HepG2 (cell line): ENCODE measurements around the gene RHBG. TPM values are rescaled to one million over a fixed set of nuclear protein-coding genes. Genes with fewer than 3 reads are reported as not detected.

Experiments used
- CENPX ChIP-seq: sonication (generic); formaldehyde crosslinking; IDR thresholded peaks from 2 replicates; pipeline ENCODE4 v1.9.0; 2021; ENCODE audit warnings: mild to moderate bottlenecking, missing genetic modification reagents, moderate library complexity
- DR1 ChIP-seq: sonication (generic); formaldehyde crosslinking; IDR thresholded peaks from 2 replicates; pipeline ENCODE4 v1.8.0; 2021; ENCODE audit warnings: mild to moderate bottlenecking, missing genetic modification reagents, inconsistent platforms
- ELF3 ChIP-seq: IDR thresholded peaks from 2 replicates; pipeline ENCODE4 v1.6.1; 2016; ENCODE audit warnings: missing genetic modification reagents, missing compliant biosample characterization
- FOSL1 ChIP-seq: sonication (generic); formaldehyde crosslinking; IDR thresholded peaks from 2 replicates; pipeline ENCODE4 v1.9.0; 2021; ENCODE audit warnings: missing genetic modification reagents, borderline replicate concordance
- GABPA ChIP-seq, 2 experiments: IDR thresholded peaks; 2 replicates each; pipeline ENCODE4 v1.6.1; 2011 to 2016; ENCODE audit warnings: low read depth in 2 of 2, low read length in 1 of 2, missing biosample characterization in 1 of 2, missing genetic modification characterization in 1 of 2
- IRF2 ChIP-seq: IDR thresholded peaks from 2 replicates; pipeline ENCODE4 v1.6.1; 2018; ENCODE audit warnings: missing genetic modification reagents, missing compliant biosample characterization
- KDM3A ChIP-seq: IDR thresholded peaks from 2 replicates; pipeline ENCODE4 v1.6.1; 2018; ENCODE audit warnings: low read depth, missing compliant biosample characterization
- KMT2A ChIP-seq: sonication (generic); formaldehyde crosslinking; IDR thresholded peaks from 2 replicates; pipeline ENCODE4 v1.4.0; 2020; ENCODE audit warnings: missing genetic modification reagents
- MAZ ChIP-seq, 2 experiments: sonication (generic) in 1 of 2; formaldehyde crosslinking in 1 of 2; IDR thresholded peaks; 2 replicates each; pipeline versions ENCODE4 v1.5.0 to v1.6.1; 2012 to 2020; ENCODE audit warnings: low read depth in 2 of 2, mild to moderate bottlenecking in 2 of 2, borderline replicate concordance in 1 of 2, improper control_type of control experiment in 1 of 2, low read length in 1 of 2, missing genetic modification reagents in 1 of 2, moderate library complexity in 1 of 2
- NBN ChIP-seq: fragments of 450-650 bp; conservative IDR thresholded peaks from 2 replicates; pipeline ENCODE4 v1.6.1; 2017
- NFE2 ChIP-seq: sonication (generic); formaldehyde crosslinking; IDR thresholded peaks from 2 replicates; pipeline ENCODE4 v1.4.0; 2020; ENCODE audit warnings: missing genetic modification reagents
- SOX13 ChIP-seq, 3 experiments: fragments of 450-650 bp in 1 of 3; sonication (generic) in 1 of 3; formaldehyde crosslinking in 1 of 3; IDR thresholded peaks in 2 of 3; conservative IDR thresholded peaks in 1 of 3; 2 replicates each; pipeline versions ENCODE4 v1.5.0 to v1.6.1; 2016 to 2020; ENCODE audit warnings: antibody characterized with exemption in 1 of 3, mild to moderate bottlenecking in 1 of 3, missing compliant biosample characterization in 1 of 3, missing genetic modification reagents in 1 of 3, moderate library complexity in 1 of 3
- TBX2 ChIP-seq: sonication (generic); formaldehyde crosslinking; IDR thresholded peaks from 2 replicates; pipeline ENCODE4 v1.5.0; 2020; ENCODE audit warnings: missing genetic modification reagents, mild to moderate bottlenecking, borderline replicate concordance
- TOE1 ChIP-seq: sonication (generic); formaldehyde crosslinking; IDR thresholded peaks from 2 replicates; pipeline ENCODE4 v1.4.0; 2020; ENCODE audit warnings: mild to moderate bottlenecking, missing genetic modification reagents
- YY1 ChIP-seq: IDR thresholded peaks from 2 replicates; pipeline ENCODE4 v1.6.1; 2011; ENCODE audit warnings: low read length, low read depth, moderate library complexity, mild to moderate bottlenecking; ENCODE audit not compliant: insufficient read depth, insufficient replicate concordance
- ZBTB7B ChIP-seq: sonication (generic); formaldehyde crosslinking; IDR thresholded peaks from 2 replicates; pipeline ENCODE4 v1.4.0; 2020; ENCODE audit warnings: missing genetic modification reagents
- ZNF230 ChIP-seq: sonication (generic); formaldehyde crosslinking; IDR thresholded peaks from 2 replicates; pipeline ENCODE4 v1.4.0; 2020; ENCODE audit warnings: mild to moderate bottlenecking, missing genetic modification reagents
- ZNF335 ChIP-seq: sonication (generic); formaldehyde crosslinking; IDR thresholded peaks from 2 replicates; pipeline ENCODE4 v1.4.0; 2020; ENCODE audit warnings: missing genetic modification reagents
- ZNF546 ChIP-seq: sonication (generic); formaldehyde crosslinking; conservative IDR thresholded peaks from 2 replicates; pipeline ENCODE4 v1.8.1; 2023; ENCODE audit warnings: mild to moderate bottlenecking, missing genetic modification reagents
- ZNF792 ChIP-seq: IDR thresholded peaks from 2 replicates; pipeline ENCODE4 v1.6.1; 2016
- ZNF891 ChIP-seq: sonication (generic); formaldehyde crosslinking; IDR thresholded peaks from 2 replicates; pipeline ENCODE4 v1.5.0; 2020; ENCODE audit warnings: mild to moderate bottlenecking, missing genetic modification reagents
- polyA plus RNA-seq, 8 experiments: library from polyadenylated mRNA; depleted of rRNA in 3 of 8; stranded (reverse) in 7 of 8; unstranded in 1 of 8; fragments of >200 nt; fragmentation: Illumina TruSeq in 4 of 8; extraction: Trizol in 4 of 8; gene quantifications; 2 replicates each; pipeline versions ENCODE4 v1.2.1 to v1.2.3, GENCODE V29; 2011 to 2016; ENCODE audit warnings: low read depth in 4 of 8, missing spikeins in 1 of 8, mixed read lengths in 1 of 8; ENCODE audit not compliant: insufficient read depth in 1 of 8
- total RNA-seq, 5 experiments: library from RNA; depleted of rRNA; stranded (reverse); fragments of >200 nt; fragmentation: Illumina TruSeq; extraction: Trizol; gene quantifications; 2 replicates each; pipeline ENCODE4 v1.2.3, GENCODE V29; 2016; ENCODE audit warnings: low read depth in 1 of 5
- TF ChIP-seq, protein P1 (sequence below): sonication (generic); formaldehyde crosslinking; IDR thresholded peaks from 2 replicates; pipeline ENCODE4 v1.4.0; 2020; ENCODE audit warnings: missing genetic modification reagents
- TF ChIP-seq, protein P2 (sequence below): sonication (generic); formaldehyde crosslinking; IDR thresholded peaks from 2 replicates; pipeline ENCODE4 v1.4.0; 2020; ENCODE audit warnings: missing genetic modification reagents, low read depth, mild to moderate bottlenecking, borderline replicate concordance
- TF ChIP-seq, protein P3 (sequence below): sonication (generic); formaldehyde crosslinking; IDR thresholded peaks from 2 replicates; pipeline ENCODE4 v1.4.0; 2020; ENCODE audit warnings: missing genetic modification reagents

RHBG gene
- total and polyA plus RNA-seq, 2 of the 13 experiments (the other 11 are each of a cell fraction or from before 2014, with no cell fraction given) = 61.8 to 73.5 TPM

DNA sequence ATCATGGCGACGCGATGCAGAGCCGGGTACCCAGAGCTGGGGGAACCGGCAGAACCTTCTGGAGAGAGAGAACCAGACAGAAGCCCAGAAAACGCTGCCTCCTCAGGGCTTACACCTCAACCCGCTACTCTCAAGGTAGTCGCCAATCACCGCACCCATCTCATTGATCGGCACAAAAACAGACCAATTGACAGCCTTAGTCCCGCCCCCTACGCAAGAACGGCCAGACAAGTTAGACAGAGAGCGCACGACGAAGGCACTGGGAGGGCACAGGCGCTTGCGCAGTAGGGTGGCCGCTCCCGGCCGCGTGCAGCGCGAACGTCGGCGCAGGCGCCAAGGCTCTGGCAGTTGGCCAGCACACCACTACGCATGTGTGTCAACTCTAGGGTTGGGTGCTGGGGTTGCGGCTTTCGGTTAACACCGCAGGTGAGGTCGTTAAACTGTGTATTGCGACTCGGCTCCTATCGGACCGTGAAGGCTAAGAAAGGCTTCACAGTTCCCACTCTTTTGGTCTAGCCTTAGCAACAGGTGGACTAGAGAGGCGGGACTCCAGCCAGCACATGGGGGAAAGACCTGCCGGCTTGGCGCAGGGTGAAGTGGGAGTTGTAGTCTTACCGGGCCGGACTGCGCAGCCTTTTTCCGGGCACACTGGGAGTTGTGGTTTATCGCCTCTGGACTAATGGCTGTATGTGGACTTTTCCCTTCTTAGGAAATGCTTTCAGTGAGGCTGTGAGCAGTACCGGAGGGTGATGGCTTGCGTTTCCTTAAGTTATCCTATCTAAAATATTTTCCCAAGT is 30.6 kb upstream of the RHBG start, which contains the start of the genes CCT3 and TSACC (continued):
- peak; percentile 76; the same call in 1 of the 2 replicates for TF ChIP-seq DR1 (CRISPR knock-in tag)
- no peak for TF ChIP-seq ZNF891 (CRISPR knock-in tag)
- peak; percentile 87 for TF ChIP-seq YY1
- TF ChIP-seq IRF2 (CRISPR knock-in tag) = peak; percentile 81
- peak; percentile 22; the same call in 1 of the 2 replicates for TF ChIP-seq ZNF792 (CRISPR knock-in tag)
- TF ChIP-seq KMT2A (CRISPR knock-in tag) = peak; percentile 67; the same call in 1 of the 2 replicates
- TF ChIP-seq TBX2 (CRISPR knock-in tag) = peak; percentile 75
- TF ChIP-seq, protein P1, sequence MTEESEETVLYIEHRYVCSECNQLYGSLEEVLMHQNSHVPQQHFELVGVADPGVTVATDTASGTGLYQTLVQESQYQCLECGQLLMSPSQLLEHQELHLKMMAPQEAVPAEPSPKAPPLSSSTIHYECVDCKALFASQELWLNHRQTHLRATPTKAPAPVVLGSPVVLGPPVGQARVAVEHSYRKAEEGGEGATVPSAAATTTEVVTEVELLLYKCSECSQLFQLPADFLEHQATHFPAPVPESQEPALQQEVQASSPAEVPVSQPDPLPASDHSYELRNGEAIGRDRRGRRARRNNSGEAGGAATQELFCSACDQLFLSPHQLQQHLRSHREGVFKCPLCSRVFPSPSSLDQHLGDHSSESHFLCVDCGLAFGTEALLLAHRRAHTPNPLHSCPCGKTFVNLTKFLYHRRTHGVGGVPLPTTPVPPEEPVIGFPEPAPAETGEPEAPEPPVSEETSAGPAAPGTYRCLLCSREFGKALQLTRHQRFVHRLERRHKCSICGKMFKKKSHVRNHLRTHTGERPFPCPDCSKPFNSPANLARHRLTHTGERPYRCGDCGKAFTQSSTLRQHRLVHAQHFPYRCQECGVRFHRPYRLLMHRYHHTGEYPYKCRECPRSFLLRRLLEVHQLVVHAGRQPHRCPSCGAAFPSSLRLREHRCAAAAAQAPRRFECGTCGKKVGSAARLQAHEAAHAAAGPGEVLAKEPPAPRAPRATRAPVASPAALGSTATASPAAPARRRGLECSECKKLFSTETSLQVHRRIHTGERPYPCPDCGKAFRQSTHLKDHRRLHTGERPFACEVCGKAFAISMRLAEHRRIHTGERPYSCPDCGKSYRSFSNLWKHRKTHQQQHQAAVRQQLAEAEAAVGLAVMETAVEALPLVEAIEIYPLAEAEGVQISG (CRISPR knock-in tag) = peak; percentile 95
- TF ChIP-seq ZNF335 (CRISPR knock-in tag) = peak; percentile 97
- TF ChIP-seq ZNF230 = no peak
- TF ChIP-seq KDM3A = 0 out of 2 replicates have a peak, but pooled peaks have one; percentile 19
- TF ChIP-seq ELF3 (CRISPR knock-in tag) = peak; percentile 28; the same call in 1 of the 2 replicates
- TF ChIP-seq FOSL1 (CRISPR knock-in tag) = no peak
- peak; percentile 53 for TF ChIP-seq GABPA (IDR thresholded peaks at IDR 0.05; ENCODE audit: low read depth, low read length)
- peak; percentile 85 for TF ChIP-seq GABPA (CRISPR knock-in tag; IDR thresholded peaks at IDR 0.05; ENCODE audit: low read depth)
- TF ChIP-seq TOE1 (CRISPR knock-in tag) = 0 out of 2 replicates have a peak, but pooled peaks have one; percentile 46
- 0 out of 2 replicates have a peak, but pooled peaks have one; percentile 71 for TF ChIP-seq ZBTB7B (CRISPR knock-in tag)
- 0 out of 2 replicates have a peak, but pooled peaks have one; percentile 46 for TF ChIP-seq ZNF546 (CRISPR knock-in tag)
- TF ChIP-seq NFE2 (CRISPR knock-in tag) = no peak
- TF ChIP-seq, protein P2, sequence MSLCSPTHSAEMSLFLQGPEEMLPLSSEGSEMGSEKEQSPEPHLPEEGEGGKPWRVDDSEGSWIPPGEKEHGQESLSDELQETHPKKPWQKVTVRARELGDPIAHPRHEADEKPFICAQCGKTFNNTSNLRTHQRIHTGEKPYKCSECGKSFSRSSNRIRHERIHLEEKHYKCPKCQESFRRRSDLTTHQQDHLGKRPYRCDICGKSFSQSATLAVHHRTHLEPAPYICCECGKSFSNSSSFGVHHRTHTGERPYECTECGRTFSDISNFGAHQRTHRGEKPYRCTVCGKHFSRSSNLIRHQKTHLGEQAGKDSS (CRISPR knock-in tag) = no peak; the same call in 1 of the 2 replicates
- TF ChIP-seq, protein P3, sequence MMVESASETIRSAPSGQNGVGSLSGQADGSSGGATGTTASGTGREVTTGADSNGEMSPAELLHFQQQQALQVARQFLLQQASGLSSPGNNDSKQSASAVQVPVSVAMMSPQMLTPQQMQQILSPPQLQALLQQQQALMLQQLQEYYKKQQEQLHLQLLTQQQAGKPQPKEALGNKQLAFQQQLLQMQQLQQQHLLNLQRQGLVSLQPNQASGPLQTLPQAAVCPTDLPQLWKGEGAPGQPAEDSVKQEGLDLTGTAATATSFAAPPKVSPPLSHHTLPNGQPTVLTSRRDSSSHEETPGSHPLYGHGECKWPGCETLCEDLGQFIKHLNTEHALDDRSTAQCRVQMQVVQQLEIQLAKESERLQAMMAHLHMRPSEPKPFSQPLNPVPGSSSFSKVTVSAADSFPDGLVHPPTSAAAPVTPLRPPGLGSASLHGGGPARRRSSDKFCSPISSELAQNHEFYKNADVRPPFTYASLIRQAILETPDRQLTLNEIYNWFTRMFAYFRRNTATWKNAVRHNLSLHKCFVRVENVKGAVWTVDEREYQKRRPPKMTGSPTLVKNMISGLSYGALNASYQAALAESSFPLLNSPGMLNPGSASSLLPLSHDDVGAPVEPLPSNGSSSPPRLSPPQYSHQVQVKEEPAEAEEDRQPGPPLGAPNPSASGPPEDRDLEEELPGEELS = peak; percentile 23; the same call in 1 of the 2 replicates
- TF ChIP-seq SOX13 (IDR thresholded peaks at IDR 0.05) = peak; percentile 96
- TF ChIP-seq SOX13 (CRISPR knock-in tag; conservative IDR thresholded peaks at IDR 0.05 in 1 of 2, IDR thresholded peaks at IDR 0.05 in 1 of 2) = no peak
- TF ChIP-seq MAZ (IDR thresholded peaks at IDR 0.05; ENCODE audit: borderline replicate concordance, low read depth, low read length) = no peak
- TF ChIP-seq MAZ (CRISPR knock-in tag; IDR thresholded peaks at IDR 0.05; ENCODE audit: low read depth) = peak; percentile 32; the same call in 1 of the 2 replicates
- TF ChIP-seq CENPX = no peak
- no peak for TF ChIP-seq NBN
